Forelimb muscle (tissue), 1 donor: ENCODE results near the gene DLG5. TPM values are rescaled to one million over a fixed set of nuclear protein-coding genes. Genes with fewer than 3 reads are reported as not detected.
"Not testable (repeated sequence)": the region's sequence is repeated elsewhere in the genome, so short reads cannot be mapped to it uniquely, and the experiment has no call there.

Source experiments
- DNase-seq: peaks from one replicate; pipeline ENCODE4 v3.0.0-alpha.2; 2013; ENCODE audit warnings: low read depth
- polyA plus RNA-seq: library from polyadenylated mRNA; unstranded; fragments of 120-200 nt; gene quantifications from one replicate; pipeline ENCODE4 v1.2.1, GENCODE V29; 2013; ENCODE audit not compliant: insufficient read length

Gene DLG5
- polyA plus RNA-seq, 1 donor = 20.6 TPM

GRCh38 chr10:77770081-77770867 is 156.3 kb downstream of the DLG5 start:
- no peak for DNase-seq

- no peak for DNase-seq
Observed at GRCh38 chr10:77768039-77768438, 158.5 kb downstream of the DLG5 start.

- DNase-seq = no peak
Observed at GRCh38 chr10:77763453-77764430, 162.8 kb downstream of the DLG5 start.

- DNase-seq = not testable (repeated sequence)
Observed at GRCh38 chr10:77758406-77758805, 168.1 kb downstream of the DLG5 start.

GRCh38 chr10:77756319-77757232 is 170.0 kb downstream of the DLG5 start:
- DNase-seq = no peak

GRCh38 chr10:77746047-77746707 is 180.4 kb downstream of the DLG5 start:
- DNase-seq = no peak

- no peak for DNase-seq
Observed at GRCh38 chr10:77744245-77744644, 182.3 kb downstream of the DLG5 start.

- DNase-seq = no peak
Observed at GRCh38 chr10:77742172-77742571, 184.4 kb downstream of the DLG5 start.

- no peak for DNase-seq
Observed at GRCh38 chr10:77741746-77742145, 184.8 kb downstream of the DLG5 start.

Other genes starting within 250 kb of the DLG5 start
- gene POLR3A, start 102.8 kb upstream of the DLG5 start, polyA plus RNA-seq = 16.2 TPM
- 3,592 TPM for gene RPS24, start 107.1 kb upstream of the DLG5 start, polyA plus RNA-seq